GM15510 (cell line): ENCODE measurements around the gene ATAD1.

Source experiments
- POLR2A ChIP-seq: IDR thresholded peaks from 3 replicates; pipeline ENCODE4 v1.6.1; 2011; ENCODE audit warnings: borderline replicate concordance; ENCODE audit not compliant: insufficient read length; ENCODE audit errors: extremely low read depth

Gene ATAD1

GRCh38 chr10:87715552-87716347, 102.3 kb downstream of the ATAD1 start:
- no peak for TF ChIP-seq POLR2A

GRCh38 chr10:87713707-87714106, 104.3 kb downstream of the ATAD1 start:
- TF ChIP-seq POLR2A, result no peak

- TF ChIP-seq POLR2A, result no peak
Observed at GRCh38 chr10:87712913-87713616, 105.0 kb downstream of the ATAD1 start.

- TF ChIP-seq POLR2A, result no peak
Observed at GRCh38 chr10:87707254-87707653, 110.8 kb downstream of the ATAD1 start.

- TF ChIP-seq POLR2A, result no peak
Observed at GRCh38 chr10:87706731-87707130, 111.3 kb downstream of the ATAD1 start.

- no peak for TF ChIP-seq POLR2A
Observed at GRCh38 chr10:87705339-87705738, 112.7 kb downstream of the ATAD1 start.

GRCh38 chr10:87703771-87704170, 114.3 kb downstream of the ATAD1 start:
- no peak for TF ChIP-seq POLR2A

GRCh38 chr10:87702973-87703294, 115.1 kb downstream of the ATAD1 start:
- no peak for TF ChIP-seq POLR2A

- TF ChIP-seq POLR2A, result no peak
Observed at GRCh38 chr10:87702260-87702972, 115.6 kb downstream of the ATAD1 start.
